Bronchial epithelial cell (primary cell): ENCODE data around the gene KCNMB1. TPM values are rescaled to one million over a fixed set of nuclear protein-coding genes. Genes with fewer than 3 reads are reported as not detected.

Experiments used
- DNase-seq: peaks from one replicate; pipeline ENCODE4 v3.0.0-alpha.2; 2010; ENCODE audit warnings: low read depth
- FAIRE-seq: peaks from 2 replicates; lab custom pipeline; 2011; peaks lifted over from hg19 to GRCh38; lab: Jason Lieb, UNC
- H3K27me3 ChIP-seq: 2 replicates; pipeline ENCODE4 v1.5.1; 2011; ENCODE audit warnings: low read length; ENCODE audit not compliant: control insufficient read depth, insufficient read depth
- H3K36me3 ChIP-seq: 2 replicates; pipeline ENCODE4 v1.5.1; 2011; ENCODE audit warnings: low read length; ENCODE audit not compliant: control insufficient read depth, insufficient read depth
- H3K4me3 ChIP-seq: 2 replicates; pipeline ENCODE4 v1.5.1; 2011; ENCODE audit warnings: mild to moderate bottlenecking, low read depth, low read length, control low read depth
- total RNA-seq: library from RNA; depleted of rRNA; stranded (reverse); fragments of >200 nt; gene quantifications from 2 replicates; pipeline ENCODE4 v1.2.1, GENCODE V29; 2014
- TF ChIP-seq, protein P1 (sequence below): IDR thresholded peaks from 2 replicates; pipeline ENCODE4 v1.5.1; 2011; ENCODE audit warnings: mild to moderate bottlenecking, moderate library complexity, low read length, control low read depth, inconsistent platforms; ENCODE audit not compliant: insufficient read depth, severe bottlenecking

The KCNMB1 gene
- total RNA-seq, 1 donor from 2014 or later: not detected

DNA sequence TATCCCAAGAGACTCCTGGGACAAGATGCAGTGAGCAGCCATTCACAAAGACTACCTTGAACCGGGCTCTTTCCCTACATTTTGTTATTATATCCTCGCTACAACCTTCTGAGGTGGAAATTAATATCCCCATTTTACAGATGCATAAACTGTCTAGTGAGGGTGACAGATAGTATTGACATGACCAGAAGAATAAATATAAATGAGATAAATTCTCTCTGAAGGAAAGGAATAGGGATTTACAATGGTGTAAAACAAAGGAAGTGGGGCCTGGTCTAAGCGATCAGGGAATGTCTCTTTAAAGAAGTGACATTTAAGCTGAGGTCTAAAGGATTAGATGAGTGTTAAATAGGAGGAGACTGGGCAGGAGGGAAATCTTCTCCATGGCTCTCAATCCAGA lies 43.5 kb upstream of the KCNMB1 start:
- TF ChIP-seq, protein P1, sequence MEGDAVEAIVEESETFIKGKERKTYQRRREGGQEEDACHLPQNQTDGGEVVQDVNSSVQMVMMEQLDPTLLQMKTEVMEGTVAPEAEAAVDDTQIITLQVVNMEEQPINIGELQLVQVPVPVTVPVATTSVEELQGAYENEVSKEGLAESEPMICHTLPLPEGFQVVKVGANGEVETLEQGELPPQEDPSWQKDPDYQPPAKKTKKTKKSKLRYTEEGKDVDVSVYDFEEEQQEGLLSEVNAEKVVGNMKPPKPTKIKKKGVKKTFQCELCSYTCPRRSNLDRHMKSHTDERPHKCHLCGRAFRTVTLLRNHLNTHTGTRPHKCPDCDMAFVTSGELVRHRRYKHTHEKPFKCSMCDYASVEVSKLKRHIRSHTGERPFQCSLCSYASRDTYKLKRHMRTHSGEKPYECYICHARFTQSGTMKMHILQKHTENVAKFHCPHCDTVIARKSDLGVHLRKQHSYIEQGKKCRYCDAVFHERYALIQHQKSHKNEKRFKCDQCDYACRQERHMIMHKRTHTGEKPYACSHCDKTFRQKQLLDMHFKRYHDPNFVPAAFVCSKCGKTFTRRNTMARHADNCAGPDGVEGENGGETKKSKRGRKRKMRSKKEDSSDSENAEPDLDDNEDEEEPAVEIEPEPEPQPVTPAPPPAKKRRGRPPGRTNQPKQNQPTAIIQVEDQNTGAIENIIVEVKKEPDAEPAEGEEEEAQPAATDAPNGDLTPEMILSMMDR: no peak
- FAIRE-seq (no peak), DNase-seq (no peak)
- H3K36me3 ChIP-seq: no peaks in the 10 kb centered on the region
- H3K4me3 ChIP-seq: no peak overlapping the region
- peaks cover 2% of the 10 kb centered on the region for H3K27me3 ChIP-seq

DNA sequence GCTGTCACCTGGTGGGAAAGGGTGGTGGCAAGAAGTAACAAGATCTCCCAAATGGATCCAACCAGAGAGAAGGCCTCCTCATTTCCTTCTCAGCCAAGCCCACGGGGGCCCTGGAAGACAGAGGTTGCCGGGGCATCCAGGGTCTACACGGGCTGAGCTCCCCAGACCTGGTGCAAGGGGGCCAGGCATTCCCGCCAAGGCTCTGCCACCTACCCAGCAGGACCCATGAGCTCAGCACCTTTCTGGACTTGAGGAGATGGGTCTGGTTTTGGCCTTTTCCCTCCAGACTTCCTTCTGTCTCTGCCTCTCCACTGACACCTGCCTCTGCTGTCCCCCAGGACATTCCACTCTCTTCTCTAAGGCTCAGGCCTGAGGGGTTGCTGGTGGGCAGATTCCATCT lies 42.4 kb upstream of the KCNMB1 start:
- Histone ChIP-seq H3K27me3 (peaks cover 2% of the 10 kb centered on the region), H3K4me3 (no peak overlapping the region), H3K36me3 (no peaks in the 10 kb centered on the region)
- DNase-seq (no peak), FAIRE-seq (no peak)
- TF ChIP-seq, protein P1: no peak

DNA sequence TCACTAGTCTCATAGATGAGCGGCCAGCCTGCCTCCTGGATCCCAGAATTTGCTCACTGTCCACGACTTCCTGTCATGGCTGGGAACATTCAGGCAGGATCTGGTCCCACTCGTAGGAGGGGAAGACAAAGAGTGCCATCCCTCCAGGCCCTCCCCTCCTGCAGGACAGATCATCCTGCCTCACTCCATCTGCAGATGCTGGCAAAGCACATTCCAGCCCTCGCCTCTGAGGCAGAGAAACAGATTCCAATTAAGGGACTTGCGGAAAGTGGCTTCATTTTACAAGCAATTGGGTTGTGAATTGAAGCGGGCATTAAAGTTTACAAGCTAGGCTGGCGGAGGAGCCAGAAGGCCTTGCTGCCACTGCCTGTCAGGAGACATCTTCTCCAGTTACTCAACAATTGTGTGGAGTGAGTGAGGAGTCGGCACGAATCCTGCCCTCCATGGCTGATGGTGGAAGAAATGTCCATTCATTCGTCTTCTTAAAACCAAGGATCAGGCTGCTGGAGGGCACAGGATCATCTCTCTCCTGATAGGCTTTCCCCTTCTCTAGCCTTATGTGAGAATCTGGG lies 41.8 kb upstream of the KCNMB1 start:
- Histone ChIP-seq H3K27me3 (peaks cover 2% of the 10 kb centered on the region), H3K4me3 (no peak overlapping the region), H3K36me3 (no peaks in the 10 kb centered on the region)
- DNase-seq: no peak
- FAIRE-seq: peak; percentile 7
- TF ChIP-seq, protein P1: no peak

DNA sequence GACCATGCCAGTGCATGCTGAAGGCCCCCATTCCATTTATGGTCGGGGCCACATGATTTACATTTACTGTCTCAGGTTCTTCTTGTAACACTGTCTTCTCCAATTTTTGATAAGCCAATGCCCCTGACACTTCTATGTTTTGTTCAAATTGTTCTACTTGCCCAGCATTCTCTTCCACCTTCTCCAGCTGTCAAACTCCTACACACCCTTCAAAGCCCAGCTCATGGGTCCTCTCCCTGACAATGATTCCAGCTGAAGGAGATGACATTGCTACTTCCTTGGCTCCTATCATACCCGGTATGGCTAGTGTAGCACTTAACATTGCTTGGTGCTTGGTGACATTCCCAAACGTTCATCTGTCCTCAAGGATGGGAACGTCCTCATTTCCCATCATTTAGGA lies 41.1 kb upstream of the KCNMB1 start:
- DNase-seq (no peak), FAIRE-seq (peak; percentile 32)
- Histone ChIP-seq H3K36me3 (no peaks in the 10 kb centered on the region), H3K27me3 (peaks cover 2% of the 10 kb centered on the region), H3K4me3 (no peak overlapping the region)
- TF ChIP-seq, protein P1: no peak

DNA sequence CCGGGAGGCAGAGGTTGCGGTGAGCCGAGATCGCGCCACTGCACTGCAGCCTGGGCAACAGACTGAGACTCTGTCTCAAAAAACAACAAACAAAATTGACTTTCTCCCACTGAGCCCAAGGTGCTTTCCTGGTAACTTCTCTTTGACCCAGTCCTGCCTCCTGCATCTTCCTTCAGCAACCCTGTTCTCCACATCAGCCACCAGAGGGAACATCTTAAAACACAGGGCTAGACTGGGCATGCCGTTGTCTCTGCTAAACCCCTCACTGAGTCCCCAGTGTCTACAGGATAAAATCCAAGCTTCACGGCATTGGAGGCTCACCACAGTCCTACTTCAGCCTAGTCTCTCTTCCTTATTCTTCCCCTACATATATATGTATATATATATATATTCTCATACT lies 39.8 kb upstream of the KCNMB1 start:
- H3K36me3 ChIP-seq: no peaks in the 10 kb centered on the region
- no peak overlapping the region for H3K4me3 ChIP-seq
- DNase-seq: peak; percentile 15
- TF ChIP-seq, protein P1: peak; percentile 15
- H3K27me3 ChIP-seq: peaks cover 2% of the 10 kb centered on the region
- no peak for FAIRE-seq

DNA sequence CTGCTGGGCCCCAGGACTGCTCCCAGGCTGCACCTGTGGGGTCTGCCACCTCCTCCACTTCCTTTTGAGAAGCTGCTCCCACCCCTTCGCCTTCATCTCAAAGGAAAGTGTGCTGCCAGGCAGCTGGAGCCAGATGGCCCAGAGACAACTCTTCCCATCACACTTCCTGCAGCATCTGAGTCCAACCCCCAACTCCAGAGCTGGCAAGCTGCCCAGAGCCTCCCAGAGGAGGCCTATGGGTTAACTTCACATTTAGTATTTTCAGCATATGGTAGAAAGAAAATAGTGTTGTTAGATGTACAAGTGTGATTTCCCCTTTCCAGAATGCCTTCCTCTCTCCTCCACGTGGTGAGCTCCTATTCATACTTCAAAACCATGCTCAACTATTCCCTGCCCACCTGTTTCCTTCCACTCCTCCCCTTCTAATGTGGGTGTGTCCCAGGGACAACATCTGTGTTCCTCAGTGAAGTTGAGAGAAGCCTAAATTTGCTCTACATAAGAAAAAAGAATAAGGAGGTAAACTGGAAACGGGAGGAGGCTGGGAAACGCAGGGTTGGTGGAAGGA lies 38.6 kb upstream of the KCNMB1 start:
- FAIRE-seq (no peak), DNase-seq (no peak)
- no peak overlapping the region for H3K4me3 ChIP-seq
- no peaks in the 10 kb centered on the region for H3K36me3 ChIP-seq
- H3K27me3 ChIP-seq: peaks cover 2% of the 10 kb centered on the region
- TF ChIP-seq, protein P1: no peak
